Ovary (tissue), 3 donors: ENCODE measurements around the gene CT45A3.
"Not testable (repeated sequence)": the region's sequence is repeated elsewhere in the genome, so short reads cannot be mapped to it uniquely, and the experiment has no call there.

Source experiments
- EP300 ChIP-seq: sonication (generic); formaldehyde crosslinking; IDR thresholded peaks from one replicate; pipeline ENCODE4 v1.6.1; 2017; ENCODE audit warnings: antibody characterized with exemption
- TF ChIP-seq, protein P1 (sequence below), 3 donors: fragments of 450-650 bp in 2 of 3; fragments of 200-600 bp in 1 of 3; IDR thresholded peaks; one replicate each; pipeline versions ENCODE4 v1.5.1 to v1.8.0; 2016 to 2022; ENCODE audit warnings: antibody characterized with exemption in 3 of 3, mild to moderate bottlenecking in 1 of 3
- donor health status: DM: no; HTN: no; CAD: no.

DNA sequence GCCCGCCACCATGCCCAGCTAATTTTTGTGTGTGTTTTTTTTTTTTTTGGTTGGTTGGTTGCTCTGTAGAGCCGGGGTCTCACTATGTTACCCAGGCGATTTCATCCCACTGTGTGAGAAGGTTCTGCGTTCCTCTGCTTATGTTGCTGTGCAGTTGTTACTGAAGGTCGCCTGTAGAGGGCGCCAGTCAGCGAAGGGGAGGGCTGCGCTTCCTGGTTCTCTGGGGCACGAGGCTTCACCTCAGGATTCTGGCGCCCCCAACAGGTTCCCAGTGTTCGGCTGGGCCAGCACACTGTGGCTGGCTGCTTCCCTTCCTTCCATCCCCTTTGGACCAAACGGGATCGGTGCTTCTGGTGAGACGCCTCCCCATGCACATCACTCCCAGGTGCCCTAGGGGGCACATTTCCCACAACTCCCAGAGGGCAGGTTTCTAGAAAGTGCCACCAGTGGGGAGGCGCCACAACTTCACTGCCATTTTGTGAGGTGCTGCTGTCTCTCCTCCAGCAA lies 54.8 kb downstream of the CT45A3 start, which contains the start of gene CT45A1:
- TF ChIP-seq, protein P1, sequence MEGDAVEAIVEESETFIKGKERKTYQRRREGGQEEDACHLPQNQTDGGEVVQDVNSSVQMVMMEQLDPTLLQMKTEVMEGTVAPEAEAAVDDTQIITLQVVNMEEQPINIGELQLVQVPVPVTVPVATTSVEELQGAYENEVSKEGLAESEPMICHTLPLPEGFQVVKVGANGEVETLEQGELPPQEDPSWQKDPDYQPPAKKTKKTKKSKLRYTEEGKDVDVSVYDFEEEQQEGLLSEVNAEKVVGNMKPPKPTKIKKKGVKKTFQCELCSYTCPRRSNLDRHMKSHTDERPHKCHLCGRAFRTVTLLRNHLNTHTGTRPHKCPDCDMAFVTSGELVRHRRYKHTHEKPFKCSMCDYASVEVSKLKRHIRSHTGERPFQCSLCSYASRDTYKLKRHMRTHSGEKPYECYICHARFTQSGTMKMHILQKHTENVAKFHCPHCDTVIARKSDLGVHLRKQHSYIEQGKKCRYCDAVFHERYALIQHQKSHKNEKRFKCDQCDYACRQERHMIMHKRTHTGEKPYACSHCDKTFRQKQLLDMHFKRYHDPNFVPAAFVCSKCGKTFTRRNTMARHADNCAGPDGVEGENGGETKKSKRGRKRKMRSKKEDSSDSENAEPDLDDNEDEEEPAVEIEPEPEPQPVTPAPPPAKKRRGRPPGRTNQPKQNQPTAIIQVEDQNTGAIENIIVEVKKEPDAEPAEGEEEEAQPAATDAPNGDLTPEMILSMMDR (IDR thresholded peaks at IDR 0.05), result not testable (repeated sequence)
- TF ChIP-seq EP300, result not testable (repeated sequence)
